A673 (cell line): ENCODE measurements around the gene CCDC102B. TPM values are rescaled to one million over a fixed set of nuclear protein-coding genes. Genes with fewer than 3 reads are reported as not detected.

ENCODE experiments used
- BruUV-seq: library from RNA; stranded (reverse); fragments of 400-500 nt; replicated peaks from 2 replicates; lab custom pipeline; 2021; lab: Mats Ljungman, UMichigan
- CTCF ChIA-PET: fragments of 300-600 bp; sonication (Branson Sonifier 250); formaldehyde crosslinking; loops from one replicate; lab custom pipeline; 2022; ENCODE audit warnings: antibody characterized with exemption; lab: Charles Lee
- POLR2A ChIA-PET: fragments of 300-600 bp; sonication (Branson Sonifier 250); formaldehyde crosslinking; loops from one replicate; lab custom pipeline; 2022; ENCODE audit warnings: antibody characterized with exemption; ENCODE audit not compliant: low non-redundant PET; lab: Charles Lee
- DNase-seq: peaks from one replicate; pipeline ENCODE4 v3.0.0-alpha.2; 2015; ENCODE audit warnings: low spot score
- H3K27ac ChIP-seq: fragments of 200-600 bp; sonication (generic); 2 replicates; pipeline ENCODE4 v1.5.1; 2016; ENCODE audit warnings: mixed run types, low read depth, mild to moderate bottlenecking, mixed read lengths, antibody characterized with exemption, low read length; ENCODE audit not compliant: poor library complexity, severe bottlenecking
- H3K27me3 ChIP-seq: fragments of 200-600 bp; sonication (generic); replicated peaks from 2 replicates; pipeline ENCODE4 v1.6.1; 2017; ENCODE audit warnings: mixed run types, low read depth, mild to moderate bottlenecking, mixed read lengths, antibody characterized with exemption, low read length; ENCODE audit not compliant: insufficient read depth, poor library complexity
- H3K36me3 ChIP-seq: fragments of 200-600 bp; sonication (generic); 2 replicates; pipeline ENCODE4 v1.6.1; 2016; ENCODE audit warnings: mixed run types, mild to moderate bottlenecking, mixed read lengths, antibody characterized with exemption, low read length; ENCODE audit not compliant: insufficient read depth, poor library complexity, severe bottlenecking
- H3K4me1 ChIP-seq: fragments of 200-600 bp; sonication (generic); 2 replicates; pipeline ENCODE4 v1.6.1; 2017; ENCODE audit warnings: mixed run types, mild to moderate bottlenecking, mixed read lengths, antibody characterized with exemption, low read length; ENCODE audit not compliant: insufficient read depth, poor library complexity, severe bottlenecking
- H3K4me3 ChIP-seq: fragments of 200-600 bp; sonication (generic); 2 replicates; pipeline ENCODE4 v1.5.1; 2016; ENCODE audit warnings: low read depth, mixed run types, mild to moderate bottlenecking, mixed read lengths, low read length; ENCODE audit not compliant: poor library complexity, severe bottlenecking
- H3K9me3 ChIP-seq: fragments of 200-600 bp; sonication (generic); 2 replicates; pipeline ENCODE4 v1.6.1; 2016; ENCODE audit warnings: mixed run types, low read depth, mild to moderate bottlenecking, mixed read lengths, antibody characterized with exemption, low read length; ENCODE audit not compliant: poor library complexity, severe bottlenecking
- EZH2 ChIP-seq: fragments of 200-600 bp; sonication (generic); IDR thresholded peaks from 2 replicates; pipeline ENCODE4 v1.6.1; 2017; ENCODE audit warnings: borderline replicate concordance, low read depth, mild to moderate bottlenecking, mixed read lengths, antibody characterized with exemption, low read length; ENCODE audit not compliant: poor library complexity, severe bottlenecking
- intact Hi-C: fragments of 100-400 bp; cut with micrococcal nuclease; formaldehyde crosslinking; loops from one replicate; pipeline ENCODE4 v1.10.0; 2022; ENCODE audit not compliant: unreplicated experiment
- total RNA-seq: library from RNA; stranded (reverse); gene quantifications from 2 replicates; pipeline ENCODE4 v1.2.3, GENCODE V29; 2021
- TF ChIP-seq, protein P1 (sequence below): fragments of 300-800, 200-600 bp; sonication (generic); conservative IDR thresholded peaks from 2 replicates; pipeline ENCODE4 v1.5.1; 2017; ENCODE audit warnings: low read depth, mild to moderate bottlenecking, antibody characterized with exemption, low read length, moderate library complexity, mixed read lengths

The CCDC102B gene
- total RNA-seq, 1 experiment from 2014 or later: 12.5 TPM

DNA sequence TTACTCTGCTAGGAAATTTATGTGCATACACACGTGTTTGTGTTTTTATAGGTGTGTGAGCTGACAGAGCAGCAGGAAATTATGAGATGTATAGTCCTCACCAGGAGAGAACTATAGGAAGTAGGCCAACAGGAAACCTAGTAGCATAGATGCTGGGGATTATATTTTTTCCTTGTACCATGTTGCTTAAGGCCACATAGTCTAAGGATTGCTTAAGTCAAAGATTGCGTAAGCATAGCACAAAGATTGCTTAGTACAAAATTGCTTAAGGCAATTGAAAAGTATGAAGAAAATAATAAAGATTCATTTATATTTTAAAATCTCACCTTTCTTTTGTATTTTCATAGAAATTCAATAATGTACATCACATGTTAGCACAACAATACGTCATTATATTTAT lies 18.7 kb upstream of the CCDC102B start:
- TF ChIP-seq, protein P1, sequence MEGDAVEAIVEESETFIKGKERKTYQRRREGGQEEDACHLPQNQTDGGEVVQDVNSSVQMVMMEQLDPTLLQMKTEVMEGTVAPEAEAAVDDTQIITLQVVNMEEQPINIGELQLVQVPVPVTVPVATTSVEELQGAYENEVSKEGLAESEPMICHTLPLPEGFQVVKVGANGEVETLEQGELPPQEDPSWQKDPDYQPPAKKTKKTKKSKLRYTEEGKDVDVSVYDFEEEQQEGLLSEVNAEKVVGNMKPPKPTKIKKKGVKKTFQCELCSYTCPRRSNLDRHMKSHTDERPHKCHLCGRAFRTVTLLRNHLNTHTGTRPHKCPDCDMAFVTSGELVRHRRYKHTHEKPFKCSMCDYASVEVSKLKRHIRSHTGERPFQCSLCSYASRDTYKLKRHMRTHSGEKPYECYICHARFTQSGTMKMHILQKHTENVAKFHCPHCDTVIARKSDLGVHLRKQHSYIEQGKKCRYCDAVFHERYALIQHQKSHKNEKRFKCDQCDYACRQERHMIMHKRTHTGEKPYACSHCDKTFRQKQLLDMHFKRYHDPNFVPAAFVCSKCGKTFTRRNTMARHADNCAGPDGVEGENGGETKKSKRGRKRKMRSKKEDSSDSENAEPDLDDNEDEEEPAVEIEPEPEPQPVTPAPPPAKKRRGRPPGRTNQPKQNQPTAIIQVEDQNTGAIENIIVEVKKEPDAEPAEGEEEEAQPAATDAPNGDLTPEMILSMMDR: no peak
- TF ChIP-seq EZH2: no peak
- CTCF ChIA-PET: no interaction called here
- Histone ChIP-seq H3K27me3 (no peaks in the 10 kb centered on the region), H3K9me3 (no peaks in the 10 kb centered on the region), H3K4me3 (no peak overlapping the region), H3K27ac (no peak overlapping the region), H3K36me3 (no peaks in the 10 kb centered on the region), H3K4me1 (peaks cover 7% of the 10 kb centered on the region)
- POLR2A ChIA-PET: no interaction called here
- peak; percentile 59 for DNase-seq
- no TSS peak for BruUV-seq
- intact Hi-C loops: no loop called here

DNA sequence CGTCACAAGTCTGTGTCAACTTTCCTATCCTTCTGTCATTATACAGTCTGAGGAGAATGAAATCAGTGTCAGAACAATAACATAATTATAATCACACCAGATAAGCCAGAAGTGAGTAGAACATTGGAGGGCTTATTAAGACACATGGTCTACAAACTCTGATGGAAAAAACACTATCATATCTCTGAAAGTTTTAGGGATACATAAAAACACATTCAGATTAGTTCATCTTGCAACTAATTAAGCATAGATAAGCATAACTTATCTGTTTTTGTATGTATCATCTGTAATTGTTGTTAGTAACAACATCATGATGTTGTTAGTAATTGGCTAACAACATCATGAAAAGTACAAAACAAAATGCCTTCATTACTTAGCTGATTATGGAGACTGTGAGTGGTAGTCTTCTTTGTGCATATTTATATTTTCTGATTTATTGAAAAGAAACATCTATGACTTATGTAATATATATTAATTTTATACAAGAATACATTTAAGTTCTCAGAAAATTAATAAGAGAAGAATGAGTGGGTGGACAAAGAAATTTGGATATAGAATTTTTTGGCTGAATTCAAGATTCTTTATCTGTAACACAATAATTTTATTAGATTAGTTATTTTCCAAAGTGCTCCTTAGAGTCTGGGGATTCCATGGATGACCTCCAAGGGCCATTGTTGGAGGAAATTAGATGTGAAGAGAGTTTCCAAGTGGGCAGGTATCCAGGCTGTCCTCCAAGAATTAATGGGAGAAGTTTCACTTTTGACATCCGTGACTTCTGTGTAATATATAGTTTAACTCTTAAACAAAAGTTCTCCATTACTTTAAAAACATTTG lies 16.9 kb upstream of the CCDC102B start:
- intact Hi-C loops: no loop called here
- CTCF ChIA-PET: no interaction called here
- POLR2A ChIA-PET: no interaction called here
- no peak overlapping the region for H3K4me3 ChIP-seq
- no peak for DNase-seq
- no TSS peak for BruUV-seq
- no peaks in the 10 kb centered on the region for H3K9me3 ChIP-seq
- H3K4me1 ChIP-seq: peaks cover 7% of the 10 kb centered on the region
- H3K36me3 ChIP-seq: no peaks in the 10 kb centered on the region
- no peak overlapping the region for H3K27ac ChIP-seq
- TF ChIP-seq EZH2: no peak
- TF ChIP-seq, protein P1: no peak
- H3K27me3 ChIP-seq: no peaks in the 10 kb centered on the region

DNA sequence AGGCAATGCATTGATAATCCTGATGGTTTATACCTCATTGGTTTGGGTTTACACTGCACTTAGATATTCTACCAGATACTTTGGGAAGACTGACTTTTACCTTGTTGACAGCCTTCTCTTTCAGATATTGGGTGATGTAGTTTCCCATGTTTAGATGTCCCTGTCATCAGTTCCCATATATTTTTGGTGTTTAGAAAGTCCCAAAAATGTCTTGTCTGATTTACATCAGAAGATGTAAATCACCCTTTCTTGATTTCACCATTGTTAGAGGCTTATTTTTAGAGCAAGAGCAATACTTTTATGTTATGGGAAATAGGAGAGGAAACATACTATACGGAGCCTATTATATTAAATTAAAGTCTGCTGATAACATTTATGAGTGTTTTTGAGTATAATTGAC lies 14.4 kb upstream of the CCDC102B start:
- H3K4me3 ChIP-seq: no peak overlapping the region
- ChIA-PET CTCF (no interaction called here), POLR2A (no interaction called here)
- no peak overlapping the region for H3K27ac ChIP-seq
- TF ChIP-seq, protein P1: no peak
- TF ChIP-seq EZH2: no peak
- no peaks in the 10 kb centered on the region for H3K9me3 ChIP-seq
- H3K36me3 ChIP-seq: no peaks in the 10 kb centered on the region
- H3K4me1 ChIP-seq: peaks cover 7% of the 10 kb centered on the region
- no TSS peak for BruUV-seq
- no peaks in the 10 kb centered on the region for H3K27me3 ChIP-seq
- intact Hi-C loops: no loop called here
- DNase-seq: no peak
